Testis (tissue), 3 donors: ENCODE data around the gene NEK8. TPM values are rescaled to one million over a fixed set of nuclear protein-coding genes. Genes with fewer than 3 reads are reported as not detected.

ENCODE experiments used
- DNase-seq: peaks from one replicate; pipeline ENCODE4 v3.0.0-alpha.2; 2019
- H3K27ac ChIP-seq, 2 donors: fragments of 200-600 bp; sonication (generic); one replicate each; pipeline ENCODE4 v1.5.1; 2019
- H3K27me3 ChIP-seq: fragments of 200-600 bp; sonication (generic); one replicate; pipeline ENCODE4 v1.5.1; 2019
- H3K36me3 ChIP-seq: fragments of 200-600 bp; sonication (generic); one replicate; pipeline ENCODE4 v1.5.1; 2017; ENCODE audit warnings: low read depth; ENCODE audit errors: missing control alignments
- H3K4me1 ChIP-seq: fragments of 200-600 bp; sonication (generic); one replicate; pipeline ENCODE4 v1.5.1; 2019
- H3K4me3 ChIP-seq, 2 donors: fragments of 200-600 bp; sonication (generic); one replicate each; pipeline ENCODE4 v1.5.1; 2017 to 2019
- H3K9me3 ChIP-seq: fragments of 200-600 bp; sonication (generic); one replicate; pipeline ENCODE4 v1.5.1; 2017
- POLR2A ChIP-seq: fragments of 450-650 bp; IDR thresholded peaks from one replicate; pipeline ENCODE4 v1.6.1; 2017; ENCODE audit warnings: antibody characterized with exemption, mild to moderate bottlenecking, moderate library complexity
- WGBS, 2 donors: methylation state at CpG; one replicate each; pipeline ENCODE4 v1.1.5; 2018; 5-methylcytosine and 5-hydroxymethylcytosine counted together
- intact Hi-C: fragments of 100-400 bp; cut with DNase I; formaldehyde crosslinking; loops from one replicate; pipeline ENCODE4 v1.15.1; 2023; ENCODE audit warnings: low total_unique reads
- polyA plus RNA-seq: library from polyadenylated mRNA; stranded (reverse); fragments of 350-450 nt; fragmentation: Illumina TruSeq; extraction: RNeasy Lipid Tissue Mini Kit (QIAGEN cat#74804); gene quantifications from one replicate; pipeline ENCODE4 v1.2.3, GENCODE V29; 2014; ENCODE audit warnings: low read depth, low replicate concordance; ENCODE audit not compliant: insufficient read depth
- total RNA-seq, 2 donors: library from RNA; depleted of rRNA; stranded (reverse); fragments of >200 nt; gene quantifications; one replicate each; pipeline ENCODE4 v1.2.3, GENCODE V29; 2016
- TF ChIP-seq, protein P1 (sequence below), 3 experiments: fragments of 450-650 bp in 2 of 3; fragments of 200-600 bp in 1 of 3; sonication (generic) in 1 of 3; IDR thresholded peaks; one replicate each; pipeline ENCODE4 v1.5.1; 2016 to 2019; ENCODE audit warnings: antibody characterized with exemption in 3 of 3, mild to moderate bottlenecking in 2 of 3, moderate library complexity in 1 of 3

NEK8 gene
- total and polyA plus RNA-seq, 3 donors from 2014 or later, result 7.3 to 10.7 (median 10.1) TPM

DNA sequence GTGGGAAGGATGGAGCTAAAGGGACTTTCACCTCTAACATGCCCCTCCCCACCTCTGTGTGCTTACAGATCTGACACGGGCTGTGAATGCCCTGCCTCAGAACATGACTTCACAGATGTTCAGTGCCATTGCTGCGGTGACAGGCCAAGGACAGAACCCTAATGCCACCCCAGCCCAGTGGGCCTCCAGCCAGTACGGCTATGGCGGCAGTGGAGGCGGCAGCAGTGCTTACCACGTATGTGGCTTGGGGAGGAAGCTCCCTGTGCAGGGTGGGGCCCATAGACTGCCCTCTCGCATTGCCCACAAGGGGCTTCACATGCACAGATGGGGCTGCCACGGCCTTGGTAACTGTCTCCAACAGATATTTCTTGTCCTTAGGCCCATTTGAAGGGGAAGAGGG, 28.3 kb upstream of the NEK8 start:
- TF ChIP-seq, protein P1, sequence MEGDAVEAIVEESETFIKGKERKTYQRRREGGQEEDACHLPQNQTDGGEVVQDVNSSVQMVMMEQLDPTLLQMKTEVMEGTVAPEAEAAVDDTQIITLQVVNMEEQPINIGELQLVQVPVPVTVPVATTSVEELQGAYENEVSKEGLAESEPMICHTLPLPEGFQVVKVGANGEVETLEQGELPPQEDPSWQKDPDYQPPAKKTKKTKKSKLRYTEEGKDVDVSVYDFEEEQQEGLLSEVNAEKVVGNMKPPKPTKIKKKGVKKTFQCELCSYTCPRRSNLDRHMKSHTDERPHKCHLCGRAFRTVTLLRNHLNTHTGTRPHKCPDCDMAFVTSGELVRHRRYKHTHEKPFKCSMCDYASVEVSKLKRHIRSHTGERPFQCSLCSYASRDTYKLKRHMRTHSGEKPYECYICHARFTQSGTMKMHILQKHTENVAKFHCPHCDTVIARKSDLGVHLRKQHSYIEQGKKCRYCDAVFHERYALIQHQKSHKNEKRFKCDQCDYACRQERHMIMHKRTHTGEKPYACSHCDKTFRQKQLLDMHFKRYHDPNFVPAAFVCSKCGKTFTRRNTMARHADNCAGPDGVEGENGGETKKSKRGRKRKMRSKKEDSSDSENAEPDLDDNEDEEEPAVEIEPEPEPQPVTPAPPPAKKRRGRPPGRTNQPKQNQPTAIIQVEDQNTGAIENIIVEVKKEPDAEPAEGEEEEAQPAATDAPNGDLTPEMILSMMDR (IDR thresholded peaks at IDR 0.05), result no peak
- no peak for TF ChIP-seq POLR2A
- H3K27ac ChIP-seq, result no peak overlapping the region
- no peaks in the 10 kb centered on the region for H3K36me3 ChIP-seq
- H3K4me3 ChIP-seq, result no peak overlapping the region
- no peaks in the 10 kb centered on the region for H3K9me3 ChIP-seq
- WGBS, 2 donors, result 76 to 93% methylated on average over 3 to 8 of the region's 8 CpGs
- no peaks in the 10 kb centered on the region for H3K27me3 ChIP-seq
- H3K4me1 ChIP-seq, result no peaks in the 10 kb centered on the region
- intact Hi-C loops, result no loop called here
- no peak for DNase-seq

- Histone ChIP-seq H3K36me3 (no peaks in the 10 kb centered on the region), H3K4me3 (no peak overlapping the region), H3K4me1 (no peaks in the 10 kb centered on the region), H3K27ac (no peak overlapping the region), H3K27me3 (no peaks in the 10 kb centered on the region), H3K9me3 (no peaks in the 10 kb centered on the region)
- no peak for DNase-seq
- TF ChIP-seq POLR2A, result no peak
- TF ChIP-seq, protein P1 (IDR thresholded peaks at IDR 0.05), result no peak
- intact Hi-C loops, result no loop called here
- WGBS, 2 donors, result 86 to 93% methylated on average over 7 to 10 of the region's 10 CpGs
Observed at GRCh38 chr17:28700830-28701492, 27.6 kb upstream of the NEK8 start.

GRCh38 chr17:28702026-28702751, 26.4 kb upstream of the NEK8 start:
- TF ChIP-seq, protein P1 (IDR thresholded peaks at IDR 0.05), result no peak
- no peak for TF ChIP-seq POLR2A
- H3K27me3 ChIP-seq, result no peaks in the 10 kb centered on the region
- no peak overlapping the region for H3K27ac ChIP-seq
- no peaks in the 10 kb centered on the region for H3K4me1 ChIP-seq
- H3K4me3 ChIP-seq, result no peak overlapping the region
- no peaks in the 10 kb centered on the region for H3K9me3 ChIP-seq
- 71 to 88% methylated on average over 10 of the region's 10 CpGs for WGBS, 2 donors
- H3K36me3 ChIP-seq, result no peaks in the 10 kb centered on the region
- DNase-seq, result no peak
- intact Hi-C loops, result no loop called here

DNA sequence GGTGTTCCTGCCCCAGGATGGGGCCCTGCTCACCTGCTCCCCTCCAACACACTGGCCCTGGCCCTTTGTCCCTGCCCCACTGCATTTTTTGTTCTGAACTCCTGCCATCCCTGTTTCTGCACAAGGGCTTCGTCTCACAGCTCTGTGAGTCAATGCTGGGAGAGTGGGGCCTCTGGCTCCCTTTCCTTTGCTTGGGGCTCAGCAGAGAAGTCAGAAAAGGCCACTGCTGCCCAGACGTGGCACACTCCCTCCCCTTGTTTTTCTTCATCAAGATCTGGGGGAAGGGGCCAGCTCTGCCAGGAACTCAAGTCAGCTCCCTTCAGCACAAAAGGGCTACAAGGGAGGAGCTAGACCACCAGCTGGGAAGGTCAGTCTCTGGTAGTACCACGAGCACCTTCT, 25.8 kb upstream of the NEK8 start:
- Histone ChIP-seq H3K27me3 (no peaks in the 10 kb centered on the region), H3K4me1 (no peaks in the 10 kb centered on the region), H3K9me3 (no peaks in the 10 kb centered on the region), H3K36me3 (no peaks in the 10 kb centered on the region), H3K27ac (no peak overlapping the region), H3K4me3 (no peak overlapping the region)
- 55 to 68% methylated on average over 3 of the region's 3 CpGs for WGBS, 2 donors
- intact Hi-C loops, result no loop called here
- no peak for DNase-seq
- no peak for TF ChIP-seq POLR2A
- TF ChIP-seq, protein P1 (IDR thresholded peaks at IDR 0.05), result no peak
